ENCODE results near the gene AP3S2. TPM values are rescaled to one million over a fixed set of nuclear protein-coding genes. Genes with fewer than 3 reads are reported as not detected.

AP3S2 gene
- total and polyA plus RNA-seq, 2 of the 4 experiments (the other 2 are of a cell fraction) = 12.6 to 34.1 TPM

- no peak overlapping the region for H3K9ac ChIP-seq (ENCODE audit: low read depth, low read length)
- H3K27me3 ChIP-seq (ENCODE audit: control insufficient read depth, insufficient read depth, low read length) = no peaks in the 10 kb centered on the region
- intact Hi-C loops (cut with micrococcal nuclease) = no loop called here
- BruUV-seq (replicated peaks) = no TSS peak
- POLR2A ChIA-PET (ENCODE audit: unreplicated experiment) = no interaction called here
- no peak overlapping the region for H4K5ac ChIP-seq (ENCODE audit: low read depth, low read length)
- ATAC-seq (ENCODE audit: low read depth) = no peak
- H3K79me1 ChIP-seq (ENCODE audit: low read depth in 1 of 2, low read length in 2 of 2) = peaks cover 0 to 8% of the 10 kb centered on the region in 2 experiments; a peak in 1 of 4 replicates
- H3K23ac ChIP-seq (ENCODE audit: low read depth, low read length) = no peak overlapping the region
- no peak for TF ChIP-seq POLR2A (IDR thresholded peaks at IDR 0.05; ENCODE audit: low read depth, low read length)
- TF ChIP-seq SMC3 (IDR thresholded peaks at IDR 0.05; ENCODE audit: low read depth, low read length) = no peak
- no peak for TF ChIP-seq MAFK (IDR thresholded peaks at IDR 0.05; ENCODE audit: low read depth, low read length)
- no peak for TF ChIP-seq RAD21 (IDR thresholded peaks at IDR 0.05; ENCODE audit: low read length)
- TF ChIP-seq, protein P1, sequence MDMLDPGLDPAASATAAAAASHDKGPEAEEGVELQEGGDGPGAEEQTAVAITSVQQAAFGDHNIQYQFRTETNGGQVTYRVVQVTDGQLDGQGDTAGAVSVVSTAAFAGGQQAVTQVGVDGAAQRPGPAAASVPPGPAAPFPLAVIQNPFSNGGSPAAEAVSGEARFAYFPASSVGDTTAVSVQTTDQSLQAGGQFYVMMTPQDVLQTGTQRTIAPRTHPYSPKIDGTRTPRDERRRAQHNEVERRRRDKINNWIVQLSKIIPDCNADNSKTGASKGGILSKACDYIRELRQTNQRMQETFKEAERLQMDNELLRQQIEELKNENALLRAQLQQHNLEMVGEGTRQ (IDR thresholded peaks at IDR 0.05; ENCODE audit: low read depth, low read length) = no peak
- no peak for TF ChIP-seq NFE2L2 (IDR thresholded peaks at IDR 0.05; ENCODE audit: low read depth, low read length)
- TF ChIP-seq BHLHE40 (IDR thresholded peaks at IDR 0.05; ENCODE audit: low read depth, low read length) = no peak
- no peak for TF ChIP-seq ELK1 (IDR thresholded peaks at IDR 0.05; ENCODE audit: borderline replicate concordance, low read depth, low read length)
- TF ChIP-seq CTCF (conservative IDR thresholded peaks at IDR 0.05; ENCODE audit: low read depth, low read length) = no peak
- H2BK5ac ChIP-seq (ENCODE audit: low read depth, low read length, poor library complexity, severe bottlenecking) = no peak overlapping the region
- no peak overlapping the region for H2AK5ac ChIP-seq (ENCODE audit: low read depth, low read length)
- H3K14ac ChIP-seq (replicated peaks; ENCODE audit: low read depth, low read length) = no peak overlapping the region
- in situ Hi-C loops (cut with MboI; ENCODE audit: low sequenced_read_pairs) = loop anchor here (5.0 kb wide), 1 partner anchor 120 kb away; no protein-coding TSS in a partner anchor
- CTCF ChIA-PET = interaction anchor here (0.5 to 4.3 kb wide), 5 partner anchors 9 to 137 kb away, joined by 3 to 59 read pairs (median 3); no protein-coding TSS in a partner anchor
- no peak overlapping the region for H2AK9ac ChIP-seq (replicated peaks; ENCODE audit: low read depth, low read length, poor library complexity)
- no peak overlapping the region for H3K4ac ChIP-seq (ENCODE audit: low read depth, low read length)
- H3K18ac ChIP-seq (ENCODE audit: low read depth, low read length) = no peak overlapping the region
- no peak overlapping the region for H4K91ac ChIP-seq (ENCODE audit: insufficient read depth, low read depth, low read length)
- H3K4me1 ChIP-seq (ENCODE audit: control insufficient read depth, insufficient read depth, low read length) = no peaks in the 10 kb centered on the region
- 0 out of 2 replicates have a peak, but pooled peaks cover 3% of the 10 kb centered on the region for H3K9me1 ChIP-seq (ENCODE audit: insufficient read depth, low read length)
- H3K4me2 ChIP-seq (ENCODE audit: low read depth, low read length) = no peak overlapping the region
- H3K36me3 ChIP-seq (ENCODE audit: control insufficient read depth, insufficient read depth, low read length) = peaks cover 18% of the 10 kb centered on the region
- no peak overlapping the region for H2BK20ac ChIP-seq (ENCODE audit: low read depth, low read length)
- no peak for DNase-seq
- H3K27ac ChIP-seq (ENCODE audit: insufficient read depth, low read length) = no peak overlapping the region
- no peaks in the 10 kb centered on the region for H3K9me3 ChIP-seq (ENCODE audit: control insufficient read depth, insufficient read depth, low read length)
- no peak overlapping the region for H2BK15ac ChIP-seq (ENCODE audit: low read depth, low read length)
- no peak overlapping the region for H2AFZ ChIP-seq (replicated peaks; ENCODE audit: low read length, poor library complexity)
- dilution Hi-C loops (cut with HindIII; ENCODE audit: low sequenced_read_pairs, unreplicated experiment) = no loop called here
- no peaks in the 10 kb centered on the region for H4K20me1 ChIP-seq (ENCODE audit: insufficient read depth, low read length)
- no peak overlapping the region for H3K56ac ChIP-seq (ENCODE audit: extremely low read depth, insufficient read depth, low read length)
- H2BK120ac ChIP-seq (ENCODE audit: low read depth, low read length) = no peak overlapping the region
- WGBS, 2 experiments (ENCODE audit: extremely low coverage in 2 of 2, insufficient read length in 1 of 2) = no CpG with 5 or more reads among the region's 2 CpGs
- no peak overlapping the region for H4K8ac ChIP-seq (ENCODE audit: low read depth in 2 of 2, low read length in 2 of 2)
- H3K4me3 ChIP-seq (ENCODE audit: insufficient read depth, low read depth, low read length) = no peak overlapping the region
Observed at GRCh38 chr15:89877083-89877425, 16.7 kb downstream of the AP3S2 start.
